Glomerular visceral epithelial cell (primary cell): Measurements from ENCODE around the gene PCDHGC5.

Source experiments
- DNase-seq: peaks from one replicate; pipeline ENCODE4 v3.0.0-alpha.2; 2016; ENCODE audit errors: extremely low spot score

PCDHGC5 gene

GRCh38 chr5:141529873-141530272 is 41.0 kb downstream of the PCDHGC5 start:
- no peak for DNase-seq

GRCh38 chr5:141532726-141533125 is 43.8 kb downstream of the PCDHGC5 start:
- DNase-seq: no peak

GRCh38 chr5:141533897-141534296 is 45.0 kb downstream of the PCDHGC5 start:
- DNase-seq: no peak

- DNase-seq: no peak
These were observed 45.8 kb downstream of the PCDHGC5 start for GRCh38 chr5:141534492-141535213.
